Measurements from ENCODE around the gene OTOF. TPM values are rescaled to one million over a fixed set of nuclear protein-coding genes. Genes with fewer than 3 reads are reported as not detected.

Gene OTOF
- polyA plus RNA-seq, 2 of the 4 experiments (the other 2 are of a cell fraction) = 0.05 to 0.22 TPM

GRCh38 chr2:26459991-26460612 lies 17.8 kb downstream of the OTOF start:
- Histone ChIP-seq H3K4me1 (peaks cover 20% of the 10 kb centered on the region), H3K4me3 (no peak overlapping the region), H3K9me3 (no peaks in the 10 kb centered on the region), H3K4me2 (no peak overlapping the region), H3K27ac (no peak overlapping the region; a peak in 1 of 6 replicates)
- DNase-seq (ENCODE audit: low read depth in 1 of 2, low spot score in 1 of 2) = peak in 1 of 2 experiments; percentile 39
- peak; percentile 17 to 45; a peak in 4 of 6 replicates for ATAC-seq
- 82% methylated on average over 15 of the region's 15 CpGs for WGBS (ENCODE audit: missing lambda C conversion rate)
- TF ChIP-seq CTCF (IDR thresholded peaks at IDR 0.05) (peak; percentile 14; the same call in 1 of the 3 replicates), ZSCAN20 (CRISPR knock-in tag; IDR thresholded peaks at IDR 0.05) (no peak)
- ChIA-PET POLR2A (interaction anchor here (0.9 kb wide), 1 partner anchor 114 kb away, joined by 9 read pairs; the partner anchor contains the start of gene SELENOI), CTCF (interaction anchor here (1.1 to 2.4 kb wide), 10 partner anchors 10 to 144 kb away, joined by 3 to 10 read pairs (median 4); partner anchors contain the start of gene SELENOI)
- no peak for FAIRE-seq

- CTCF ChIA-PET = interaction anchor here (0.9 to 3.7 kb wide), 9 partner anchors 9 to 128 kb away, joined by 3 to 15 read pairs (median 4); partner anchors contain the start of gene SELENOI
- POLR2A ChIA-PET = no interaction called here
- ATAC-seq (no peak), DNase-seq (ENCODE audit: low read depth in 1 of 2, low spot score in 1 of 2) (no peak), FAIRE-seq (no peak)
- Histone ChIP-seq H3K4me3 (no peak overlapping the region), H3K9me3 (no peaks in the 10 kb centered on the region), H3K4me1 (peaks cover 20% of the 10 kb centered on the region), H3K4me2 (no peak overlapping the region), H3K27ac (no peak overlapping the region)
- WGBS (ENCODE audit: missing lambda C conversion rate) = 78% methylated on average over 14 of the region's 14 CpGs
- TF ChIP-seq CTCF (IDR thresholded peaks at IDR 0.05) (no peak), MAZ (IDR thresholded peaks at IDR 0.05; ENCODE audit: borderline replicate concordance, low read depth, low read length) (no peak), CHD2 (IDR thresholded peaks at IDR 0.05; ENCODE audit: low read length, partially characterized antibody) (no peak), BHLHE40 (IDR thresholded peaks at IDR 0.05; ENCODE audit: low read depth, low read length) (no peak), E2F6 (IDR thresholded peaks at IDR 0.05; ENCODE audit: borderline replicate concordance, low read depth) (no peak), SREBF2 (IDR thresholded peaks at IDR 0.05) (no peak), MAX (IDR thresholded peaks at IDR 0.05) (no peak), POLR2AphosphoS2 (conservative IDR thresholded peaks at IDR 0.05; ENCODE audit: low read length) (no peak), EHMT2 (IDR thresholded peaks at IDR 0.05; ENCODE audit: low read depth) (no peak), HES2 (IDR thresholded peaks at IDR 0.05) (no peak)
Measured at GRCh38 chr2:26458365-26459042, 19.4 kb downstream of the OTOF start.

- Histone ChIP-seq H3K9me3 (no peaks in the 10 kb centered on the region), H3K4me2 (no peak overlapping the region), H3K4me3 (no peak overlapping the region), H3K27ac (no peak overlapping the region), H3K4me1 (peaks cover 20% of the 10 kb centered on the region)
- ChIA-PET POLR2A (no interaction called here), CTCF (interaction anchor here (0.9 to 3.7 kb wide), 10 partner anchors 10 to 127 kb away, joined by 3 to 15 read pairs (median 4); partner anchors contain the start of gene SELENOI)
- FAIRE-seq (no peak), ATAC-seq (no peak), DNase-seq (ENCODE audit: low read depth in 1 of 2, low spot score in 1 of 2) (no peak)
- WGBS (ENCODE audit: missing lambda C conversion rate) = 92% methylated on average over 19 of the region's 19 CpGs
- no peak for TF ChIP-seq TP53 (CRISPR knock-in tag; IDR thresholded peaks at IDR 0.05)
- TF ChIP-seq GATA3 (IDR thresholded peaks at IDR 0.05; ENCODE audit: borderline replicate concordance) = no peak
- no peak for TF ChIP-seq EP300 (IDR thresholded peaks at IDR 0.05)
- TF ChIP-seq USF2 (IDR thresholded peaks at IDR 0.05) = no peak
- TF ChIP-seq HOXA7 (CRISPR knock-in tag; IDR thresholded peaks at IDR 0.05) = no peak
- no peak for TF ChIP-seq PHF8 (IDR thresholded peaks at IDR 0.05; ENCODE audit: borderline replicate concordance, low read depth)
- TF ChIP-seq ZC3H11A (IDR thresholded peaks at IDR 0.05) = no peak
- TF ChIP-seq HOXB13 (CRISPR knock-in tag; IDR thresholded peaks at IDR 0.05; ENCODE audit: low read depth) = no peak
- no peak for TF ChIP-seq POLR2A (IDR thresholded peaks at IDR 0.05; ENCODE audit: low read length)
- TF ChIP-seq MAZ (IDR thresholded peaks at IDR 0.05; ENCODE audit: borderline replicate concordance, low read depth, low read length) = no peak
- TF ChIP-seq FOSL2 (IDR thresholded peaks at IDR 0.05) = no peak
- TF ChIP-seq FOSL2 (CRISPR knock-in tag; IDR thresholded peaks at IDR 0.05) = no peak
- no peak for TF ChIP-seq ELK1 (IDR thresholded peaks at IDR 0.05; ENCODE audit: low read depth, low read length)
- no peak for TF ChIP-seq BHLHE40 (IDR thresholded peaks at IDR 0.05; ENCODE audit: low read depth, low read length)
- TF ChIP-seq NR3C1 (IDR thresholded peaks at IDR 0.05) = no peak
Measured at GRCh38 chr2:26457695-26458364, 20.1 kb downstream of the OTOF start.

Data from A549 (cell line).